HepG2 (cell line): ENCODE data around the gene NDUFB10. TPM values are rescaled to one million over a fixed set of nuclear protein-coding genes. Genes with fewer than 3 reads are reported as not detected.

Experiments
- AHR ChIP-seq: IDR thresholded peaks from 2 replicates; pipeline ENCODE4 v1.6.1; 2018; ENCODE audit warnings: missing genetic modification reagents, missing compliant biosample characterization
- ARID4A ChIP-seq: sonication (generic); formaldehyde crosslinking; IDR thresholded peaks from 2 replicates; pipeline ENCODE4 v1.5.0; 2020; ENCODE audit warnings: mild to moderate bottlenecking, missing genetic modification reagents, borderline replicate concordance
- BRCA1 ChIP-seq: sonication (generic); formaldehyde crosslinking; IDR thresholded peaks from 2 replicates; pipeline ENCODE4 v1.4.0; 2020; ENCODE audit warnings: missing genetic modification reagents
- ETV5 ChIP-seq: IDR thresholded peaks from 2 replicates; pipeline ENCODE4 v1.6.1; 2018; ENCODE audit warnings: missing biosample characterization, missing genetic modification reagents, inconsistent platforms, borderline replicate concordance
- FOXA1 ChIP-seq, 2 experiments: fragments of 450-650 bp in 1 of 2; sonication (generic) in 1 of 2; formaldehyde crosslinking in 1 of 2; IDR thresholded peaks; 2 replicates each; pipeline versions ENCODE4 v1.4.0 to v1.6.1; 2016 to 2020; ENCODE audit warnings: missing genetic modification reagents in 1 of 2
- GABPA ChIP-seq, 2 experiments: IDR thresholded peaks; 2 replicates each; pipeline ENCODE4 v1.6.1; 2011 to 2016; ENCODE audit warnings: low read depth in 2 of 2, low read length in 1 of 2, missing biosample characterization in 1 of 2, missing genetic modification characterization in 1 of 2
- HNF4A ChIP-seq: sonication (generic); formaldehyde crosslinking; IDR thresholded peaks from 2 replicates; pipeline ENCODE4 v1.4.0; 2020; ENCODE audit warnings: missing genetic modification reagents
- KDM2A ChIP-seq: sonication (generic); formaldehyde crosslinking; IDR thresholded peaks from 2 replicates; pipeline ENCODE4 v1.4.0; 2020; ENCODE audit warnings: low read depth, missing genetic modification reagents, borderline replicate concordance
- MEF2D ChIP-seq: sonication (generic); formaldehyde crosslinking; IDR thresholded peaks from 2 replicates; pipeline ENCODE4 v1.5.1; 2020; ENCODE audit warnings: mild to moderate bottlenecking, missing genetic modification reagents
- PCBP2 ChIP-seq: fragments of 200-400 bp; formaldehyde crosslinking; optimal IDR thresholded peaks from 2 replicates; pipeline ENCODE3; 2018; ENCODE audit warnings: low read length, low read depth; ENCODE audit not compliant: poor library complexity, severe bottlenecking
- POLR2AphosphoS5 ChIP-seq: IDR thresholded peaks from 2 replicates; pipeline ENCODE4 v1.6.1; 2012; ENCODE audit warnings: low read depth, low read length
- RARA ChIP-seq: IDR thresholded peaks from 2 replicates; pipeline ENCODE4 v1.6.1; 2016; ENCODE audit warnings: missing genetic modification reagents, missing compliant biosample characterization
- RORA ChIP-seq: sonication (generic); formaldehyde crosslinking; IDR thresholded peaks from 2 replicates; pipeline ENCODE4 v1.5.0; 2020; ENCODE audit warnings: mild to moderate bottlenecking, missing genetic modification reagents, moderate library complexity
- ZBTB20 ChIP-seq: sonication (generic); formaldehyde crosslinking; IDR thresholded peaks from 2 replicates; pipeline ENCODE4 v1.8.1; 2023; ENCODE audit warnings: missing genetic modification reagents, low read depth, mild to moderate bottlenecking, borderline replicate concordance
- ZFP36L1 ChIP-seq: sonication (generic); formaldehyde crosslinking; IDR thresholded peaks from 2 replicates; pipeline ENCODE4 v1.8.0; 2022; ENCODE audit warnings: mild to moderate bottlenecking, missing genetic modification reagents, moderate library complexity
- ZNF235 ChIP-seq: sonication (generic); formaldehyde crosslinking; IDR thresholded peaks from 2 replicates; pipeline ENCODE4 v1.8.1; 2023; ENCODE audit warnings: mild to moderate bottlenecking, missing genetic modification reagents, borderline replicate concordance
- ZNF776 ChIP-seq: sonication (generic); formaldehyde crosslinking; IDR thresholded peaks from 2 replicates; pipeline ENCODE4 v1.4.0; 2020; ENCODE audit warnings: mild to moderate bottlenecking, missing genetic modification reagents
- ZNF879 ChIP-seq: sonication (generic); formaldehyde crosslinking; IDR thresholded peaks from 2 replicates; pipeline ENCODE4 v1.8.1; 2023; ENCODE audit warnings: missing genetic modification reagents
- ZNF883 ChIP-seq: sonication (generic); formaldehyde crosslinking; IDR thresholded peaks from 2 replicates; pipeline ENCODE4 v1.5.1; 2020; ENCODE audit warnings: mild to moderate bottlenecking, missing genetic modification reagents; ENCODE audit errors: not compliant biosample characterization
- ZSCAN22 ChIP-seq: sonication (generic); formaldehyde crosslinking; IDR thresholded peaks from 2 replicates; pipeline ENCODE4 v1.4.0; 2020; ENCODE audit warnings: mild to moderate bottlenecking, missing genetic modification reagents
- polyA plus RNA-seq, 8 experiments: library from polyadenylated mRNA; depleted of rRNA in 3 of 8; stranded (reverse) in 7 of 8; unstranded in 1 of 8; fragments of >200 nt; fragmentation: Illumina TruSeq in 4 of 8; extraction: Trizol in 4 of 8; gene quantifications; 2 replicates each; pipeline versions ENCODE4 v1.2.1 to v1.2.3, GENCODE V29; 2011 to 2016; ENCODE audit warnings: low read depth in 4 of 8, missing spikeins in 1 of 8, mixed read lengths in 1 of 8; ENCODE audit not compliant: insufficient read depth in 1 of 8
- total RNA-seq, 5 experiments: library from RNA; depleted of rRNA; stranded (reverse); fragments of >200 nt; fragmentation: Illumina TruSeq; extraction: Trizol; gene quantifications; 2 replicates each; pipeline ENCODE4 v1.2.3, GENCODE V29; 2016; ENCODE audit warnings: low read depth in 1 of 5
- TF ChIP-seq, protein P1 (sequence below): sonication (generic); formaldehyde crosslinking; IDR thresholded peaks from 2 replicates; pipeline ENCODE4 v1.5.1; 2020; ENCODE audit warnings: missing genetic modification reagents, mild to moderate bottlenecking, borderline replicate concordance
- TF ChIP-seq, protein P2 (sequence below), 2 experiments: sonication (generic) in 1 of 2; formaldehyde crosslinking in 1 of 2; IDR thresholded peaks; 2 replicates each; pipeline versions ENCODE4 v1.5.1 to v1.6.1; 2011 to 2020; ENCODE audit warnings: borderline replicate concordance in 1 of 2, low read depth in 1 of 2, low read length in 1 of 2, mild to moderate bottlenecking in 1 of 2, missing genetic modification reagents in 1 of 2, moderate library complexity in 1 of 2

NDUFB10 gene
- total and polyA plus RNA-seq, 2 of the 13 experiments (the other 11 are each of a cell fraction or from before 2014, with no cell fraction given): 68.6 to 157 TPM

DNA sequence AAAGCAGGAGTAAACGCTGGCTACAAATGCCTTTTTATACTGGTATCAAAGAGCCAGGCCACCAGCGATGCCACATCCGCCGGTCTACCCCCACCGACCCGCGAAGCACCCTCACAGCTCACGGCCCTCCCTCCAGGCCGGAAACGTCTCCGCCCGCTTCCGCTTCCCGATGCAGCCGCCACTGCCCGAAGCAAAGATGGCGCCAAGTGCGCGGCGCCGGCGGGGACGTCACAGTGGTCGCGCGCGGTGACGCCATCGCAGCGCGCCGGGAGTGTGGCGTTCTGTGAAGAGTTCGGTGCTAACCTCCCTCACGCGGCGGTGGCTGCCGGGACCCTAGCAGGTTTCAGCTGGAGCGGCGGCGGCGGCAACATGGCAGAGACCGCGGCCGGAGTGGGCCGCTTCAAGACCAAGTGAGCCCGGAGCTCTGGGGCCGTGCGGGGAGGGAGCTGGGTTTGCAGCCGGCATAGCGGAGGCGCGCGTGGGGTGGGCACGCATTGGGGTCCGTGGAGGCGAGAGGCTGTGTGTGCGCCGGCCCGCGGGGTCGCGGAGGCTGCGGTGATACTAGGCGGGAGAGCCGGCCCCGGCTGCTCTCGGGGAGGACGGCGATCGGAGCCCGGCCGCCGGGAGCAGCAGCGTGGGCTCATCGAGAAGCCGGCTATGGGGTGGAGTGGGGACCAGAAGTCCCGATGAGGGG is 12.6 kb downstream of the NDUFB10 start, which contains the start of gene TBL3 (continued):
- TF ChIP-seq ARID4A (CRISPR knock-in tag) (peak; percentile 99), ZFP36L1 (CRISPR knock-in tag) (peak; percentile 24; the same call in 1 of the 2 replicates), ZSCAN22 (CRISPR knock-in tag) (no peak), ZNF879 (no peak), AHR (CRISPR knock-in tag) (peak; percentile 92), FOXA1 (IDR thresholded peaks at IDR 0.05) (no peak), FOXA1 (CRISPR knock-in tag; IDR thresholded peaks at IDR 0.05) (peak; percentile 64; the same call in 1 of the 2 replicates), RARA (CRISPR knock-in tag) (peak; percentile 56), GABPA (IDR thresholded peaks at IDR 0.05; ENCODE audit: low read depth, low read length) (peak; percentile 96), GABPA (CRISPR knock-in tag; IDR thresholded peaks at IDR 0.05; ENCODE audit: low read depth) (peak; percentile 97), BRCA1 (CRISPR knock-in tag) (0 out of 2 replicates have a peak, but pooled peaks have one; percentile 56), ETV5 (peak; percentile 94), POLR2AphosphoS5 (peak; percentile 88), ZNF776 (CRISPR knock-in tag) (no peak; the same call in none of the 2 replicates), PCBP2 (no peak), RORA (no peak), HNF4A (peak; percentile 43), ZNF235 (peak; percentile 39; the same call in 1 of the 2 replicates), ZBTB20 (peak; percentile 74), ZNF883 (CRISPR knock-in tag) (peak; percentile 77), KDM2A (CRISPR knock-in tag) (peak; percentile 99), MEF2D (CRISPR knock-in tag) (peak; percentile 91)
- TF ChIP-seq, protein P1, sequence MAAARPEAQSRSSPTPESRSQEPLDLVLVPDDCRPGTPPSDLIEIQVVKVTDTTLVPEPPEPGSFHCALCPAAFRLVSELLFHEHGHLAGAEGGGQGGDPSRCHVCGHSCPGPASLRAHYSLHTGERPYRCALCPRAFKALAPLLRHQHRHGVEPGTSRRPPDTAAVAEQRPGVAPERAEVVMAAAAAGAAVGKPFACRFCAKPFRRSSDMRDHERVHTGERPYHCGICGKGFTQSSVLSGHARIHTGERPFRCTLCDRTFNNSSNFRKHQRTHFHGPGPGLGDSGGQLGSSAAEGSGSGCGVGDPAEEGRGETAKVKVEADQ (CRISPR knock-in tag): peak; percentile 89; the same call in 1 of the 2 replicates
- TF ChIP-seq, protein P2, sequence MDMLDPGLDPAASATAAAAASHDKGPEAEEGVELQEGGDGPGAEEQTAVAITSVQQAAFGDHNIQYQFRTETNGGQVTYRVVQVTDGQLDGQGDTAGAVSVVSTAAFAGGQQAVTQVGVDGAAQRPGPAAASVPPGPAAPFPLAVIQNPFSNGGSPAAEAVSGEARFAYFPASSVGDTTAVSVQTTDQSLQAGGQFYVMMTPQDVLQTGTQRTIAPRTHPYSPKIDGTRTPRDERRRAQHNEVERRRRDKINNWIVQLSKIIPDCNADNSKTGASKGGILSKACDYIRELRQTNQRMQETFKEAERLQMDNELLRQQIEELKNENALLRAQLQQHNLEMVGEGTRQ (IDR thresholded peaks at IDR 0.05; ENCODE audit: low read depth, low read length): no peak
- TF ChIP-seq, protein P2 (CRISPR knock-in tag; IDR thresholded peaks at IDR 0.05; ENCODE audit: borderline replicate concordance): no peak
